T1000 (cell line): ENCODE data around the gene CPLX3.

ENCODE experiments used
- DNase-seq: peaks from one replicate; lab custom pipeline; 2025; ENCODE audit warnings: mixed read lengths; lab: John Stamatoyannopoulos, UW

The CPLX3 gene

GRCh38 chr15:74873036-74873755 is 46.8 kb downstream of the CPLX3 start, which contains the start of gene SCAMP2:
SCAMP2 (minus strand) TSS chr15:74873365; CDS start chr15:74873255, 110 bp downstream.
- DNase-seq = peak; percentile 92

DNA sequence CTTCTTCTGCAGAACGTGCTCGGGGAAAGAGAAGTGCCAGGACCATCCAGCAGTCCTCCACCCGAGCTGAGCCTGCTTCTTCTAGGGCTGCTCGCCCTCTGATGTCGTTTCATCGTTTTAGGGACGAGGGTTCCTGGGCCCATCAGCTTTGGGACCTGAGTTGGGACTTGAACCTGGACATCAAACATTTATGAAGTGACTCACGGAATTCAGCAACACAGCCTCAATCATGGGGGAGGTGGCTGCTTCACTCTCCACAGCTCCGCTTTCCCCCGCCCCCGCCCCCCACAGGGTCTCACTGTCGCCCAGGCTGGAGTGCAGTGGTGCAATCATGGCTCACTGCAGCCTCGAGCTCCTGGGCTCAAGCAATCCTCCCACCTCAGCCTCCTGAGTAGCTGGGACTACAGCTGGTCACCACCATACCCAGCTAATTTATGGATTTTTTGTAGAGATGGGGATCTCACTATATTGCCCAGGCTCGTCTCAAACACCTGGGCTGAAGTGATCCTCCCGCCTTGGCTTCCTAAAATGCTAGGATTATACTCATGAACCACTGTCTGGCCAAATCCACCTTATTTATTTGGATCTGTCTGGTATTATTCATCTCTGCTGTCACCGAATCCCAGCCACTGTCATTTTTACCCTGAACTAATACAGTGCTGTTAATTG is 47.5 kb downstream of the CPLX3 start:
- DNase-seq = no peak

- no peak for DNase-seq
Measured at GRCh38 chr15:74878273-74878672, 51.8 kb downstream of the CPLX3 start.
